Retinal pigment epithelial cell (primary cell): Measurements from ENCODE around the gene TMEM151B.
A peak's percentile ranks its signal among the peaks of the same experiment; 100 is the strongest.
"Not testable (repeated sequence)": the region's sequence is repeated elsewhere in the genome, so short reads cannot be mapped to it uniquely, and the experiment has no call there.

ENCODE experiments used
- DNase-seq: peaks from one replicate; pipeline ENCODE4 v3.0.0-alpha.2; 2010; ENCODE audit warnings: low read depth
- H3K4me3 ChIP-seq: 2 replicates; pipeline ENCODE4 v1.5.1; 2011; ENCODE audit warnings: mild to moderate bottlenecking, low read length, control low read depth, moderate library complexity
- CTCF ChIP-seq: conservative IDR thresholded peaks from 2 replicates; pipeline ENCODE4 v1.5.1; 2011; ENCODE audit warnings: low read depth, low read length, control low read depth, inconsistent platforms

TMEM151B gene

GRCh38 chr6:44327760-44328159 lies 57.5 kb downstream of the TMEM151B start:
- no peak for TF ChIP-seq CTCF
- no peak for DNase-seq
- no peak overlapping the region for H3K4me3 ChIP-seq

GRCh38 chr6:44328203-44328602 lies 58.0 kb downstream of the TMEM151B start:
- DNase-seq, H3K4me3 ChIP-seq: not testable (repeated sequence)

GRCh38 chr6:44329858-44330257 lies 59.6 kb downstream of the TMEM151B start:
- TF ChIP-seq CTCF = no peak
- no peak overlapping the region for H3K4me3 ChIP-seq
- no peak for DNase-seq

- no peak for TF ChIP-seq CTCF
- H3K4me3 ChIP-seq = no peak overlapping the region
- DNase-seq = peak; percentile 87
These were observed 62.3 kb downstream of the TMEM151B start for GRCh38 chr6:44332585-44332984.

GRCh38 chr6:44333273-44333919 lies 63.1 kb downstream of the TMEM151B start:
- no peak for DNase-seq

GRCh38 chr6:44333942-44334341 lies 63.7 kb downstream of the TMEM151B start:
- no peak overlapping the region for H3K4me3 ChIP-seq
- TF ChIP-seq CTCF = no peak
- no peak for DNase-seq

More at GRCh38 chr6:44333273-44333919, 63.1 kb downstream of the TMEM151B start:
- TF ChIP-seq CTCF = no peak
- H3K4me3 ChIP-seq = no peak overlapping the region

GRCh38 chr6:44335631-44336030 lies 65.4 kb downstream of the TMEM151B start:
- TF ChIP-seq CTCF = no peak
- no peak for DNase-seq
- no peak overlapping the region for H3K4me3 ChIP-seq
